Heart left ventricle (tissue), 13 donors: ENCODE results near the gene TACSTD2.
A peak's percentile ranks its signal among the peaks of the same experiment; 100 is the strongest.

Source experiments
- POLR2A ChIP-seq, 2 donors: fragments of 450-650 bp; IDR thresholded peaks; one replicate each; pipeline ENCODE4 v1.6.1; 2017; ENCODE audit warnings: antibody characterized with exemption in 2 of 2, mild to moderate bottlenecking in 2 of 2, moderate library complexity in 2 of 2
- TF ChIP-seq, protein P1 (sequence below), 12 donors: fragments of 200-600 bp; sonication (generic) in 4 of 12; IDR thresholded peaks; one replicate each; pipeline versions ENCODE4 v1.5.0 to v1.8.0; 2018 to 2022; ENCODE audit warnings: antibody characterized with exemption in 12 of 12, mild to moderate bottlenecking in 5 of 12
- donor health status: ischemic (EF 13 %, LVEDD 7.1; RV severe dilation, severe dysfunction).
- donor health status: DM: no; HTN: yes; CAD: no.
- donor health status: DM: no; HTN: no; CAD: no.
- donor health status: ischemic (EF 25% LVEDD 6.9; RV normal size, moderate dysfunction).
- donor health status: ischemic (EF 25% LVEDD 5.7; RV mildly dilated, moderate dysfunction).
- donor health status: ischemic (EF 35%, LVEDD 5.7; RV mildly dilated, moderate dysfunction).
- donor health status: nonischemic (EF 11% LVEDD 7.7; RV severe dilation, severe dysfunction).
- donor health status: DM: yes; HTN: yes; CAD: no.
- donor health status: PGD.
- donor health status: ischemic (EF 29% LVEDD 5.4; RV normal size, mild dysfunction).
- donor health status: nonischemic (EF 23%, LVEDD 6.1; RV moderate dilation, normal function).

DNA sequence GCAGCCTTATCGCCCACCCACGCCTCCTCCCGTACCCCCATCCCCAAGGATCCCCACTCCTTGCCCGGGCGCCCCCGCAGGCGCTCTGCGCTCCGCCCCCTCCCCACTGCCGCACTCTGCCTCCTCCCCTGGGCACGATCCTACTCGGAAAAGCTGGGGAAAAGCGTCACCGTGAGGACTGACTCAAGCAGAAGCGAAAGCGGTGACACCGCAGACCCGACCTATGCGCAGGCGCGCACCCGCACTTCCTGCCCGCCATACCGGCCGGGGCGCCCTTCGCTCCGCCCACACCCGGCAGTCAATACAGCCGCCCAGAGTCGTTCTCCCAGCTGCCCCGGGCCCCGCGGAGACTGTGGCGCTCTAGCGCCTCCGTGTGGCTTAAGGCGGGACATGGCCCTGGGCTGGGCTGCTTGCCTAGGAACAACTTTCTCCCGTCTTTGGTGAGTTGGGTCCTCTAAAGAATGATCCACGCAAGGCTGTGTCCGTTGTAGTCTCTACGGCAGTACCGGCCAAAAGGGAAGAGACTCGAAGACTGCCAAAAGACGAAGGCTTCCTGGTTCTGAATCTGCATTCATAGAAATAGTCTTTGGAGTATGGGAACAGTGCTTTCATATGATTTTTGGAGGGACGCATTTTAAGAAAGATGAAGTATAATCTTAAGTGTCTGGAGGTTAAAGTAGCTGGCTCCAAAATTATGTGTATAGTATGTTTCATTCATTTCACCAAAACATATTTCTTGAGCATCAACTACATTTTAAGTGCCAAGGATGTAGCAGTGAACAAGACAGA, 30.3 kb downstream of the TACSTD2 start, which contains the start of gene OMA1:
- TF ChIP-seq POLR2A (IDR thresholded peaks at IDR 0.05), result peak in 1 of 2 donors; percentile 83
- TF ChIP-seq, protein P1, sequence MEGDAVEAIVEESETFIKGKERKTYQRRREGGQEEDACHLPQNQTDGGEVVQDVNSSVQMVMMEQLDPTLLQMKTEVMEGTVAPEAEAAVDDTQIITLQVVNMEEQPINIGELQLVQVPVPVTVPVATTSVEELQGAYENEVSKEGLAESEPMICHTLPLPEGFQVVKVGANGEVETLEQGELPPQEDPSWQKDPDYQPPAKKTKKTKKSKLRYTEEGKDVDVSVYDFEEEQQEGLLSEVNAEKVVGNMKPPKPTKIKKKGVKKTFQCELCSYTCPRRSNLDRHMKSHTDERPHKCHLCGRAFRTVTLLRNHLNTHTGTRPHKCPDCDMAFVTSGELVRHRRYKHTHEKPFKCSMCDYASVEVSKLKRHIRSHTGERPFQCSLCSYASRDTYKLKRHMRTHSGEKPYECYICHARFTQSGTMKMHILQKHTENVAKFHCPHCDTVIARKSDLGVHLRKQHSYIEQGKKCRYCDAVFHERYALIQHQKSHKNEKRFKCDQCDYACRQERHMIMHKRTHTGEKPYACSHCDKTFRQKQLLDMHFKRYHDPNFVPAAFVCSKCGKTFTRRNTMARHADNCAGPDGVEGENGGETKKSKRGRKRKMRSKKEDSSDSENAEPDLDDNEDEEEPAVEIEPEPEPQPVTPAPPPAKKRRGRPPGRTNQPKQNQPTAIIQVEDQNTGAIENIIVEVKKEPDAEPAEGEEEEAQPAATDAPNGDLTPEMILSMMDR (IDR thresholded peaks at IDR 0.05), result peak; percentile 94 to 99 (median 97)
